Mesenchymal stem cell (in vitro differentiated cells and primary cell): Measurements from ENCODE around the gene NOG.

Experiments used
- DNase-seq: peaks from one replicate; pipeline ENCODE4 v3.0.0-alpha.2; 2013
- H2AFZ ChIP-seq: one replicate; pipeline ENCODE4 v1.6.1; 2013; ENCODE audit warnings: low read depth, mild to moderate bottlenecking, control low read depth, inconsistent platforms, low read length, moderate library complexity
- H2AK5ac ChIP-seq: 2 replicates; pipeline ENCODE4 v1.6.1; 2013; ENCODE audit warnings: low read length, moderate library complexity, mild to moderate bottlenecking, inconsistent platforms; ENCODE audit not compliant: severe bottlenecking
- H2BK120ac ChIP-seq: one replicate; pipeline ENCODE4 v1.6.1; 2013; ENCODE audit warnings: low read depth, mild to moderate bottlenecking, inconsistent platforms, low read length, moderate library complexity
- H2BK12ac ChIP-seq, 2 experiments: one replicate each; pipeline ENCODE4 v1.6.1; 2013; ENCODE audit warnings: inconsistent platforms in 2 of 2, low read length in 2 of 2, mild to moderate bottlenecking in 2 of 2, moderate library complexity in 2 of 2, control low read depth in 1 of 2
- H2BK15ac ChIP-seq: one replicate; pipeline ENCODE4 v1.6.1; 2013; ENCODE audit warnings: mild to moderate bottlenecking, low read depth, inconsistent platforms; ENCODE audit not compliant: poor library complexity, severe bottlenecking
- H2BK5ac ChIP-seq: 2 replicates; pipeline ENCODE4 v1.6.1; 2013; ENCODE audit warnings: low read depth, mild to moderate bottlenecking, low read length, control low read depth, inconsistent platforms; ENCODE audit not compliant: poor library complexity, severe bottlenecking
- H3K14ac ChIP-seq, 2 experiments: one replicate each; pipeline ENCODE4 v1.6.1; 2013; ENCODE audit warnings: inconsistent platforms in 2 of 2, low read length in 2 of 2, control low read depth in 1 of 2, mild to moderate bottlenecking in 1 of 2, moderate library complexity in 1 of 2
- H3K18ac ChIP-seq, 2 experiments: one replicate each; pipeline ENCODE4 v1.6.1; 2013; ENCODE audit warnings: inconsistent platforms in 2 of 2, low read length in 2 of 2, control low read depth in 1 of 2, low read depth in 1 of 2, mild to moderate bottlenecking in 1 of 2
- H3K23ac ChIP-seq, 2 experiments: one replicate each; pipeline ENCODE4 v1.6.1; 2013; ENCODE audit warnings: inconsistent platforms in 2 of 2, low read length in 2 of 2, mild to moderate bottlenecking in 2 of 2, moderate library complexity in 2 of 2, control low read depth in 1 of 2
- H3K27ac ChIP-seq: 2 replicates; pipeline ENCODE4 v1.5.1; 2013; ENCODE audit warnings: mild to moderate bottlenecking, moderate library complexity, low read length, control low read depth, inconsistent platforms; ENCODE audit not compliant: poor library complexity, severe bottlenecking
- H3K27me3 ChIP-seq, 2 experiments: 2 replicates each; pipeline versions ENCODE4 v1.6.1 to v1.7.0; 2013; ENCODE audit warnings: low read length in 2 of 2, mild to moderate bottlenecking in 2 of 2, moderate library complexity in 2 of 2, control low read depth in 1 of 2, inconsistent platforms in 1 of 2; ENCODE audit not compliant: control insufficient read depth in 1 of 2, insufficient read depth in 1 of 2
- H3K36me3 ChIP-seq, 2 experiments: 2 replicates each; pipeline versions ENCODE4 v1.6.1 to v1.7.0; 2013; ENCODE audit warnings: low read length in 2 of 2, control low read depth in 1 of 2, inconsistent platforms in 1 of 2, low read depth in 1 of 2, mild to moderate bottlenecking in 1 of 2; ENCODE audit not compliant: insufficient read depth in 2 of 2, control insufficient read depth in 1 of 2
- H3K4ac ChIP-seq, 2 experiments: one replicate each; pipeline ENCODE4 v1.6.1; 2013; ENCODE audit warnings: inconsistent platforms in 2 of 2, low read length in 2 of 2, mild to moderate bottlenecking in 2 of 2, moderate library complexity in 2 of 2, control low read depth in 1 of 2, low read depth in 1 of 2
- H3K4me1 ChIP-seq: 2 replicates; pipeline ENCODE4 v1.6.1; 2013; ENCODE audit warnings: low read depth, low read length, control low read depth; ENCODE audit not compliant: control insufficient read depth, insufficient read depth
- H3K4me2 ChIP-seq: 2 replicates; pipeline ENCODE4 v1.6.1; 2013; ENCODE audit warnings: low read length, mild to moderate bottlenecking, inconsistent platforms; ENCODE audit not compliant: poor library complexity, severe bottlenecking
- H3K4me3 ChIP-seq, 2 experiments: 2 replicates each; pipeline versions ENCODE4 v1.5.1 to v1.7.0; 2013; ENCODE audit warnings: low read length in 2 of 2, mild to moderate bottlenecking in 2 of 2, control low read depth in 1 of 2, low read depth in 1 of 2; ENCODE audit not compliant: insufficient read depth in 1 of 2
- H3K79me1 ChIP-seq: replicated peaks from 2 replicates; pipeline ENCODE4 v1.6.1; 2013; ENCODE audit warnings: mild to moderate bottlenecking, control low read depth, low read length, inconsistent platforms; ENCODE audit not compliant: poor library complexity, severe bottlenecking
- H3K9ac ChIP-seq: 2 replicates; pipeline ENCODE4 v1.7.0; 2013; ENCODE audit warnings: mild to moderate bottlenecking, low read length, moderate library complexity
- H3K9me3 ChIP-seq: 2 replicates; pipeline ENCODE4 v1.7.0; 2013; ENCODE audit warnings: mild to moderate bottlenecking, low read length; ENCODE audit not compliant: control insufficient read depth
- H4K8ac ChIP-seq: one replicate; pipeline ENCODE4 v1.6.1; 2013; ENCODE audit warnings: inconsistent platforms, mild to moderate bottlenecking, low read length, moderate library complexity
- H4K91ac ChIP-seq: one replicate; pipeline ENCODE4 v1.6.1; 2013; ENCODE audit warnings: mild to moderate bottlenecking, low read length, inconsistent platforms
- WGBS: methylation state at CpG from one replicate; pipeline ENCODE4 v1.1.7; 2013; ENCODE audit warnings: mixed read lengths; 5-methylcytosine and 5-hydroxymethylcytosine counted together

The NOG gene

GRCh38 chr17:56613131-56613530 lies 19.6 kb downstream of the NOG start:
- Histone ChIP-seq H3K4me3 (no peak overlapping the region), H3K27ac (no peak overlapping the region), H3K9me3 (no peaks in the 10 kb centered on the region), H3K4ac (no peak overlapping the region), H3K14ac (no peak overlapping the region), H3K79me1 (no peaks in the 10 kb centered on the region), H3K4me1 (no peaks in the 10 kb centered on the region), H2BK120ac (no peak overlapping the region), H3K27me3 (peaks cover 9 to 20% of the 10 kb centered on the region in 2 experiments), H2AK5ac (no peak overlapping the region), H4K8ac (no peak overlapping the region), H3K9ac (no peak overlapping the region), H3K36me3 (no peaks in the 10 kb centered on the region), H2AFZ (no peak overlapping the region), H2BK5ac (no peak overlapping the region), H3K18ac (no peak overlapping the region), H2BK15ac (no peak overlapping the region), H4K91ac (no peak overlapping the region), H3K23ac (no peak overlapping the region), H3K4me2 (no peak overlapping the region), H2BK12ac (no peak overlapping the region)
- DNase-seq, result no peak
- 45% methylated on average over 1 of the region's 2 CpGs for WGBS

GRCh38 chr17:56614522-56614921 lies 21.0 kb downstream of the NOG start:
- H3K9me3 ChIP-seq, result no peaks in the 10 kb centered on the region
- no peak overlapping the region for H3K4ac ChIP-seq
- no peak overlapping the region for H2BK120ac ChIP-seq
- peaks cover 2% of the 10 kb centered on the region for H3K4me1 ChIP-seq
- peaks cover 13 to 17% of the 10 kb centered on the region in 2 experiments for H3K27me3 ChIP-seq
- H3K14ac ChIP-seq, result no peak overlapping the region
- no peaks in the 10 kb centered on the region for H3K36me3 ChIP-seq
- H3K18ac ChIP-seq, result no peak overlapping the region
- H2BK12ac ChIP-seq, result no peak overlapping the region
- H3K4me2 ChIP-seq, result no peak overlapping the region
- H3K4me3 ChIP-seq, result no peak overlapping the region
- no peak overlapping the region for H2AK5ac ChIP-seq
- H4K91ac ChIP-seq, result no peak overlapping the region
- H2BK15ac ChIP-seq, result no peak overlapping the region
- no peak overlapping the region for H2AFZ ChIP-seq
- H3K79me1 ChIP-seq, result no peaks in the 10 kb centered on the region
- no peak overlapping the region for H3K23ac ChIP-seq
- no peak overlapping the region for H4K8ac ChIP-seq
- H3K27ac ChIP-seq, result no peak overlapping the region
- no peak overlapping the region for H2BK5ac ChIP-seq
- no peak overlapping the region for H3K9ac ChIP-seq
- no peak for DNase-seq
- WGBS, result 94% methylated on average over 2 of the region's 2 CpGs

GRCh38 chr17:56616239-56616638 lies 22.7 kb downstream of the NOG start:
- H3K14ac ChIP-seq, result no peak overlapping the region
- peaks cover 2% of the 10 kb centered on the region for H3K4me1 ChIP-seq
- H3K18ac ChIP-seq, result no peak overlapping the region
- DNase-seq, result no peak
- no peaks in the 10 kb centered on the region for H3K9me3 ChIP-seq
- H2AFZ ChIP-seq, result no peak overlapping the region
- H3K4ac ChIP-seq, result no peak overlapping the region
- H4K8ac ChIP-seq, result no peak overlapping the region
- no peak overlapping the region for H3K23ac ChIP-seq
- 91% methylated on average over 2 of the region's 2 CpGs for WGBS
- H2BK12ac ChIP-seq, result no peak overlapping the region
- no peak overlapping the region for H3K4me2 ChIP-seq
- H2BK5ac ChIP-seq, result no peak overlapping the region
- H3K9ac ChIP-seq, result no peak overlapping the region
- no peak overlapping the region for H4K91ac ChIP-seq
- H3K4me3 ChIP-seq, result no peak overlapping the region
- H3K36me3 ChIP-seq, result no peaks in the 10 kb centered on the region
- no peak overlapping the region for H3K27ac ChIP-seq
- no peak overlapping the region for H2BK15ac ChIP-seq
- no peaks in the 10 kb centered on the region for H3K79me1 ChIP-seq
- H2AK5ac ChIP-seq, result no peak overlapping the region
- H2BK120ac ChIP-seq, result no peak overlapping the region
- H3K27me3 ChIP-seq, result peaks cover 9 to 17% of the 10 kb centered on the region in 2 experiments

- Histone ChIP-seq H4K91ac (no peak overlapping the region), H3K79me1 (no peaks in the 10 kb centered on the region), H3K4ac (no peak overlapping the region), H3K9me3 (no peaks in the 10 kb centered on the region), H2AFZ (no peak overlapping the region), H3K27me3 (peaks cover 9% of the 10 kb centered on the region in 2 experiments), H3K9ac (no peak overlapping the region), H3K4me2 (no peak overlapping the region), H4K8ac (no peak overlapping the region), H2BK12ac (no peak overlapping the region), H2BK120ac (no peak overlapping the region), H3K36me3 (no peaks in the 10 kb centered on the region), H3K14ac (no peak overlapping the region), H2AK5ac (no peak overlapping the region), H3K4me1 (peaks cover 2% of the 10 kb centered on the region), H3K27ac (no peak overlapping the region), H3K18ac (no peak overlapping the region), H3K4me3 (no peak overlapping the region), H2BK5ac (no peak overlapping the region), H2BK15ac (no peak overlapping the region), H3K23ac (no peak overlapping the region)
- WGBS, result 86% methylated on average over 1 of the region's 1 CpG
- no peak for DNase-seq
Observed at GRCh38 chr17:56623383-56623782, 29.9 kb downstream of the NOG start.
